A673 (cell line): Measurements from ENCODE around the gene MTX1. TPM values are rescaled to one million over a fixed set of nuclear protein-coding genes. Genes with fewer than 3 reads are reported as not detected.

Experiments
- BruUV-seq: library from RNA; stranded (reverse); fragments of 400-500 nt; replicated peaks from 2 replicates; lab custom pipeline; 2021; lab: Mats Ljungman, UMichigan
- CTCF ChIA-PET: fragments of 300-600 bp; sonication (Branson Sonifier 250); formaldehyde crosslinking; loops from one replicate; lab custom pipeline; 2022; ENCODE audit warnings: antibody characterized with exemption; lab: Charles Lee
- POLR2A ChIA-PET: fragments of 300-600 bp; sonication (Branson Sonifier 250); formaldehyde crosslinking; loops from one replicate; lab custom pipeline; 2022; ENCODE audit warnings: antibody characterized with exemption; ENCODE audit not compliant: low non-redundant PET; lab: Charles Lee
- DNase-seq: peaks from one replicate; pipeline ENCODE4 v3.0.0-alpha.2; 2015; ENCODE audit warnings: low spot score
- H3K27ac ChIP-seq: fragments of 200-600 bp; sonication (generic); 2 replicates; pipeline ENCODE4 v1.5.1; 2016; ENCODE audit warnings: mixed run types, low read depth, mild to moderate bottlenecking, mixed read lengths, antibody characterized with exemption, low read length; ENCODE audit not compliant: poor library complexity, severe bottlenecking
- H3K27me3 ChIP-seq: fragments of 200-600 bp; sonication (generic); replicated peaks from 2 replicates; pipeline ENCODE4 v1.6.1; 2017; ENCODE audit warnings: mixed run types, low read depth, mild to moderate bottlenecking, mixed read lengths, antibody characterized with exemption, low read length; ENCODE audit not compliant: insufficient read depth, poor library complexity
- H3K36me3 ChIP-seq: fragments of 200-600 bp; sonication (generic); 2 replicates; pipeline ENCODE4 v1.6.1; 2016; ENCODE audit warnings: mixed run types, mild to moderate bottlenecking, mixed read lengths, antibody characterized with exemption, low read length; ENCODE audit not compliant: insufficient read depth, poor library complexity, severe bottlenecking
- H3K4me1 ChIP-seq: fragments of 200-600 bp; sonication (generic); 2 replicates; pipeline ENCODE4 v1.6.1; 2017; ENCODE audit warnings: mixed run types, mild to moderate bottlenecking, mixed read lengths, antibody characterized with exemption, low read length; ENCODE audit not compliant: insufficient read depth, poor library complexity, severe bottlenecking
- H3K4me3 ChIP-seq: fragments of 200-600 bp; sonication (generic); 2 replicates; pipeline ENCODE4 v1.5.1; 2016; ENCODE audit warnings: low read depth, mixed run types, mild to moderate bottlenecking, mixed read lengths, low read length; ENCODE audit not compliant: poor library complexity, severe bottlenecking
- H3K9me3 ChIP-seq: fragments of 200-600 bp; sonication (generic); 2 replicates; pipeline ENCODE4 v1.6.1; 2016; ENCODE audit warnings: mixed run types, low read depth, mild to moderate bottlenecking, mixed read lengths, antibody characterized with exemption, low read length; ENCODE audit not compliant: poor library complexity, severe bottlenecking
- EZH2 ChIP-seq: fragments of 200-600 bp; sonication (generic); IDR thresholded peaks from 2 replicates; pipeline ENCODE4 v1.6.1; 2017; ENCODE audit warnings: borderline replicate concordance, low read depth, mild to moderate bottlenecking, mixed read lengths, antibody characterized with exemption, low read length; ENCODE audit not compliant: poor library complexity, severe bottlenecking
- intact Hi-C: fragments of 100-400 bp; cut with micrococcal nuclease; formaldehyde crosslinking; loops from one replicate; pipeline ENCODE4 v1.10.0; 2022; ENCODE audit not compliant: unreplicated experiment
- total RNA-seq: library from RNA; stranded (reverse); gene quantifications from 2 replicates; pipeline ENCODE4 v1.2.3, GENCODE V29; 2021
- TF ChIP-seq, protein P1 (sequence below): fragments of 300-800, 200-600 bp; sonication (generic); conservative IDR thresholded peaks from 2 replicates; pipeline ENCODE4 v1.5.1; 2017; ENCODE audit warnings: low read depth, mild to moderate bottlenecking, antibody characterized with exemption, low read length, moderate library complexity, mixed read lengths

Gene MTX1
- total RNA-seq, 1 experiment from 2014 or later: 65.2 TPM

DNA sequence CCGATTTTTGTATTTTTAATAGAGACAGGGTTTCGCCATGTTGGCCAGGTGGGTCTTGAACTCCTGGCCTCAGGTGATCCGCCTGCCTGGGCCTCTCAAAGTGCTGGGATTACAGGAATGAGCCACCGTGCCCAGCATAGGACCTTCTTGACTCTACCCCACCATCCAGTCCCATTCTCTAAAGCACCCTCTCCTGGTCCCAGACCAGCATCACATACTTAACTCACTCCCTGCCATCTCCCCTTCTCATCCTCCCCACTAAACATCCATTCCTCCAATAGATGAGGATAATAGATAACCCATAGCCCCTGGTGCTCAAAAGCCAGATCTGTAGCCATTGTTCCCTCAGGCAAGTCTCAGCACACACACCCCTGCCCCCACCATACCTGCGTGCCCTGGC lies 44.7 kb downstream of the MTX1 start:
- CTCF ChIA-PET: no interaction called here
- intact Hi-C loops: loop anchor here (10.0 kb wide), 1 partner anchor 252 kb away; no protein-coding TSS in a partner anchor
- Histone ChIP-seq H3K27ac (peak overlapping the region; percentile 82), H3K9me3 (no peaks in the 10 kb centered on the region), H3K36me3 (peaks cover 10% of the 10 kb centered on the region), H3K27me3 (no peaks in the 10 kb centered on the region), H3K4me3 (peak overlapping the region; percentile 83), H3K4me1 (peaks cover 26% of the 10 kb centered on the region)
- no TSS peak for BruUV-seq
- no peak for TF ChIP-seq EZH2
- TF ChIP-seq, protein P1, sequence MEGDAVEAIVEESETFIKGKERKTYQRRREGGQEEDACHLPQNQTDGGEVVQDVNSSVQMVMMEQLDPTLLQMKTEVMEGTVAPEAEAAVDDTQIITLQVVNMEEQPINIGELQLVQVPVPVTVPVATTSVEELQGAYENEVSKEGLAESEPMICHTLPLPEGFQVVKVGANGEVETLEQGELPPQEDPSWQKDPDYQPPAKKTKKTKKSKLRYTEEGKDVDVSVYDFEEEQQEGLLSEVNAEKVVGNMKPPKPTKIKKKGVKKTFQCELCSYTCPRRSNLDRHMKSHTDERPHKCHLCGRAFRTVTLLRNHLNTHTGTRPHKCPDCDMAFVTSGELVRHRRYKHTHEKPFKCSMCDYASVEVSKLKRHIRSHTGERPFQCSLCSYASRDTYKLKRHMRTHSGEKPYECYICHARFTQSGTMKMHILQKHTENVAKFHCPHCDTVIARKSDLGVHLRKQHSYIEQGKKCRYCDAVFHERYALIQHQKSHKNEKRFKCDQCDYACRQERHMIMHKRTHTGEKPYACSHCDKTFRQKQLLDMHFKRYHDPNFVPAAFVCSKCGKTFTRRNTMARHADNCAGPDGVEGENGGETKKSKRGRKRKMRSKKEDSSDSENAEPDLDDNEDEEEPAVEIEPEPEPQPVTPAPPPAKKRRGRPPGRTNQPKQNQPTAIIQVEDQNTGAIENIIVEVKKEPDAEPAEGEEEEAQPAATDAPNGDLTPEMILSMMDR: 0 out of 2 replicates have a peak, but pooled peaks have one; percentile 13
- POLR2A ChIA-PET: interaction anchor here (0.6 kb wide), 1 partner anchor 12 kb away, joined by 3 read pairs; a partner anchor contains a TSS
- peak; percentile 35 for DNase-seq

DNA sequence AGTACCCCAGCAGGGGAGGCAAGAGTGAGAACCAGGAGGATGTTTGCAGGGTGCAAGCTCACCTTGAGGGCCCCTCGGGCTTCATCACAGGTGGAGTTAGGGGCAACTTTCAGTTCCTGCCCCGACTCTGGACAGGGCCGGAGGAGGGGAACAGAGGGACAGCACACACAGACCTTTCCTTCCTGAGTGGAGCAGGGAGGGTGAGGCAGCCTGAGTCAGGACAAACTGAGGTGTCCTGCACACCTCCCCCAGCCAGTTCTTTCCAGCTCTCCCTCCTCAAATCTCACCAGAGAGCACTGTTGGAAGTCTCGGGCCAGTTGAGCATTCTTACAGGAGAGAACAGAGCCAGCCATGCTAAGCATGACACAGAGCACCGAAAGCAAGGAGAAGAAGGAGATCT lies 45.3 kb downstream of the MTX1 start:
- Histone ChIP-seq H3K4me3 (peak overlapping the region; percentile 83), H3K27me3 (no peaks in the 10 kb centered on the region), H3K9me3 (no peaks in the 10 kb centered on the region), H3K4me1 (peaks cover 26% of the 10 kb centered on the region), H3K27ac (peak overlapping the region; percentile 82), H3K36me3 (peaks cover 11% of the 10 kb centered on the region)
- no peak for TF ChIP-seq EZH2
- POLR2A ChIA-PET: interaction anchor here (0.6 kb wide), 1 partner anchor 13 kb away, joined by 3 read pairs; a partner anchor contains a TSS
- intact Hi-C loops: loop anchor here (10.0 kb wide), 1 partner anchor 251 kb away; no protein-coding TSS in a partner anchor
- no peak for DNase-seq
- CTCF ChIA-PET: no interaction called here
- BruUV-seq: no TSS peak

DNA sequence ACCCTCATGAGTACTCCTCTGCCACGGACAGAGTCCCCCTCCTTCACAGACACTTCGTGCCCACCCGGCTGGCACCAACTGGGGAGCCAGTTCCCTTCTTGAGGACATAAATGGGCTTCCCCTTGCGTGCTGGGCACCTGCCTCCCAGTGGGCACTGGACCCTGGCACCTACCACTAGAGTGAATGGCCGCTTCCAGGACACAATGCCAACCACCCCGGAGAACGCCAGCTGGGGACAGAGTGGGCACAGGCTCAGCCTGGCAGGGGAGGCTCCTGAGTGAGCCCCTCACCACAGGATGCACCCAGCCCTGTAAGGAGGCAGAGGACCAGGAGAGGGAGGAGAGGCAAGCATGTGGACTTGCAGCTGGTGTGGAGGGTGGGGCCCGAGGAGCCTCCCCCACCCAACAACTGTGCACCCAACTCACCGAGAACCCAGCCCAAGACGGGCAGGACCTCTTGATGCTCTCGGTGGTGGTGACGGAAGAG lies 45.8 kb downstream of the MTX1 start:
- H3K4me1 ChIP-seq: peaks cover 26% of the 10 kb centered on the region
- H3K27me3 ChIP-seq: no peaks in the 10 kb centered on the region
- H3K27ac ChIP-seq: peak overlapping the region; percentile 82
- no peaks in the 10 kb centered on the region for H3K9me3 ChIP-seq
- peak overlapping the region; percentile 83 for H3K4me3 ChIP-seq
- ChIA-PET CTCF (no interaction called here), POLR2A (no interaction called here)
- peaks cover 14% of the 10 kb centered on the region for H3K36me3 ChIP-seq
- DNase-seq: no peak
- TF ChIP-seq EZH2: no peak
- TF ChIP-seq, protein P1: no peak
- intact Hi-C loops: loop anchor here (10.0 kb wide), 1 partner anchor 251 kb away; no protein-coding TSS in a partner anchor
- BruUV-seq: no TSS peak
